Uterus (tissue), 4 donors: Measurements from ENCODE around the gene LPCAT2. TPM values are rescaled to one million over a fixed set of nuclear protein-coding genes. Genes with fewer than 3 reads are reported as not detected.

Experiments
- DNase-seq, 2 donors: peaks; one replicate each; pipeline ENCODE4 v3.0.0-alpha.2; 2019 to 2020
- H3K27ac ChIP-seq, 2 donors: fragments of 200-600 bp; sonication (generic); 1 replicate in 1 of 2; 2 replicates in 1 of 2; pipeline ENCODE4 v1.5.1; 2016 to 2018
- H3K27me3 ChIP-seq, 2 donors: fragments of 200-600 bp; sonication (generic); one replicate each; pipeline ENCODE4 v1.5.1; 2018 to 2019; ENCODE audit warnings: control low read depth in 1 of 2
- H3K36me3 ChIP-seq, 2 donors: fragments of 200-600 bp; sonication (generic); one replicate each; pipeline ENCODE4 v1.5.1; 2019; ENCODE audit warnings: control low read depth in 1 of 2
- H3K4me1 ChIP-seq, 2 donors: fragments of 200-600 bp; sonication (generic); one replicate each; pipeline ENCODE4 v1.5.1; 2018 to 2019; ENCODE audit warnings: control low read depth in 1 of 2
- H3K4me3 ChIP-seq, 2 donors: fragments of 200-600 bp; sonication (generic); 1 replicate in 1 of 2; 2 replicates in 1 of 2; pipeline ENCODE4 v1.5.1; 2018 to 2019; ENCODE audit warnings: mild to moderate bottlenecking in 1 of 2
- H3K9me3 ChIP-seq, 2 donors: fragments of 200-600 bp; sonication (generic); one replicate each; pipeline ENCODE4 v1.5.1; 2019; ENCODE audit warnings: control low read depth in 1 of 2
- CTCF ChIP-seq, 4 experiments: fragments of 200-600 bp in 2 of 4; fragments of 450-650 bp in 2 of 4; sonication (generic) in 2 of 4; IDR thresholded peaks; one replicate each; pipeline ENCODE4 v1.5.1; 2016 to 2019; ENCODE audit warnings: antibody characterized with exemption in 4 of 4, mild to moderate bottlenecking in 2 of 4, moderate library complexity in 1 of 4
- POLR2A ChIP-seq, 2 donors: fragments of 450-650 bp; IDR thresholded peaks; one replicate each; pipeline ENCODE4 v1.6.1; 2016; ENCODE audit warnings: antibody characterized with exemption in 2 of 2, mild to moderate bottlenecking in 1 of 2, moderate library complexity in 1 of 2
- intact Hi-C: fragments of 100-400 bp; cut with DNase I; formaldehyde crosslinking; loops from one replicate; pipeline ENCODE4 v1.15.1; 2023; ENCODE audit warnings: low total_unique reads
- total RNA-seq, 4 donors: library from RNA; depleted of rRNA in 3 of 4; stranded (reverse); fragments of >200 nt in 3 of 4; gene quantifications; one replicate each; pipeline versions ENCODE4 v1.1.0 to v1.2.4, GENCODE V29; 2014 to 2023
- donor health status: DM: yes; HTN: yes; CAD: no.

LPCAT2 gene
- total RNA-seq, 4 donors from 2014 or later, result 28.8 to 52.9 (median 36.3) TPM

GRCh38 chr16:55559233-55559632, 50.4 kb downstream of the LPCAT2 start:
- H3K36me3 ChIP-seq, result no peaks in the 10 kb centered on the region
- no peak for DNase-seq
- H3K27me3 ChIP-seq, result no peaks in the 10 kb centered on the region
- intact Hi-C loops, result no loop called here
- H3K27ac ChIP-seq, result no peak overlapping the region
- no peaks in the 10 kb centered on the region for H3K4me1 ChIP-seq
- H3K9me3 ChIP-seq, result no peaks in the 10 kb centered on the region
- no peak for TF ChIP-seq CTCF (IDR thresholded peaks at IDR 0.05)
- H3K4me3 ChIP-seq, result no peak overlapping the region

- Histone ChIP-seq H3K27me3 (no peaks in the 10 kb centered on the region), H3K36me3 (no peaks in the 10 kb centered on the region), H3K9me3 (no peaks in the 10 kb centered on the region), H3K4me3 (no peak overlapping the region), H3K27ac (no peak overlapping the region), H3K4me1 (no peaks in the 10 kb centered on the region)
- no peak for DNase-seq
- intact Hi-C loops, result no loop called here
- TF ChIP-seq CTCF (IDR thresholded peaks at IDR 0.05) (no peak), POLR2A (IDR thresholded peaks at IDR 0.05) (no peak)
Measured at GRCh38 chr16:55559933-55560516, 51.2 kb downstream of the LPCAT2 start.

GRCh38 chr16:55561319-55561848, 52.5 kb downstream of the LPCAT2 start:
- no peak for DNase-seq
- Histone ChIP-seq H3K27me3 (no peaks in the 10 kb centered on the region), H3K27ac (no peak overlapping the region)

GRCh38 chr16:55562936-55563335, 54.1 kb downstream of the LPCAT2 start:
- intact Hi-C loops, result no loop called here
- DNase-seq, result no peak

More at GRCh38 chr16:55561319-55561848, 52.5 kb downstream of the LPCAT2 start:
- Histone ChIP-seq H3K4me3 (no peak overlapping the region), H3K36me3 (no peaks in the 10 kb centered on the region), H3K4me1 (no peaks in the 10 kb centered on the region), H3K9me3 (no peaks in the 10 kb centered on the region)
- intact Hi-C loops, result no loop called here
- TF ChIP-seq CTCF (IDR thresholded peaks at IDR 0.05) (no peak), POLR2A (IDR thresholded peaks at IDR 0.05) (no peak)

GRCh38 chr16:55563797-55564196, 54.9 kb downstream of the LPCAT2 start:
- DNase-seq, result no peak
- no peaks in the 10 kb centered on the region for H3K36me3 ChIP-seq
- intact Hi-C loops, result no loop called here
- H3K27me3 ChIP-seq, result no peaks in the 10 kb centered on the region
- no peaks in the 10 kb centered on the region for H3K4me1 ChIP-seq
- no peak overlapping the region for H3K27ac ChIP-seq
- no peaks in the 10 kb centered on the region for H3K9me3 ChIP-seq
- no peak overlapping the region for H3K4me3 ChIP-seq
- TF ChIP-seq POLR2A (IDR thresholded peaks at IDR 0.05) (no peak), CTCF (IDR thresholded peaks at IDR 0.05) (no peak)

More at GRCh38 chr16:55562936-55563335, 54.1 kb downstream of the LPCAT2 start:
- H3K9me3 ChIP-seq, result no peaks in the 10 kb centered on the region
- no peaks in the 10 kb centered on the region for H3K27me3 ChIP-seq
- TF ChIP-seq POLR2A (IDR thresholded peaks at IDR 0.05), result no peak
- H3K27ac ChIP-seq, result no peak overlapping the region
- no peak overlapping the region for H3K4me3 ChIP-seq
- H3K36me3 ChIP-seq, result no peaks in the 10 kb centered on the region
- no peaks in the 10 kb centered on the region for H3K4me1 ChIP-seq
